Stimulated activated naive CD8-positive, alpha-beta T cell treated with anti-CD3 and anti-CD28 coated beads, Interleukin-15, Interleukin-2, amounts not matched to agents 100 U/mL and 50 U/mL, for 24 hours (primary cell): ENCODE measurements around the gene NRDE2.
"Not testable (repeated sequence)": the region's sequence is repeated elsewhere in the genome, so short reads cannot be mapped to it uniquely, and the experiment has no call there.

Source experiments
- ATAC-seq: fragments of 150-1000 bp; cut with Tn5 transposase; one replicate; pipeline ENCODE4 v1.10.0; 2021
- DNase-seq: peaks from one replicate; pipeline ENCODE4 v3.0.0; 2021

Gene NRDE2

DNA sequence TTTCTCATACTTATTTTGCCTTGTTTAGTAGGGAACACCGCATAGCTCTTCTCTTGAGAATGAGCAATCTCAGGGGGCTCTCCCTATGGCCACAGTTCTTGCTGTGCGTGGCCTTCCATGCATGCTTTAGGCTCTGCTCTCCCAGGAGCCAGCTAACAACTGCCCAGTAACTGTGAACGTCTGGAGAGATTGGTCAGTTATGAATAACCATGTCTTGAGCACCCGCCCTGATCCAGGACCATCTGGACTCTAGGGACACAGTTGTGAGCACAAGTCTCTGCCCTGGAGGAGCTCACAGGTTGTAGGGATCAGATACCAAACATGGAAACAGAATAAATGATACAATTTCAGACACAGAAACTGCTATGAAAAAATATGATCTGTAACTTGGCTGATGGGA, 63.3 kb downstream of the NRDE2 start:
- DNase-seq = no peak
- no peak for ATAC-seq

DNA sequence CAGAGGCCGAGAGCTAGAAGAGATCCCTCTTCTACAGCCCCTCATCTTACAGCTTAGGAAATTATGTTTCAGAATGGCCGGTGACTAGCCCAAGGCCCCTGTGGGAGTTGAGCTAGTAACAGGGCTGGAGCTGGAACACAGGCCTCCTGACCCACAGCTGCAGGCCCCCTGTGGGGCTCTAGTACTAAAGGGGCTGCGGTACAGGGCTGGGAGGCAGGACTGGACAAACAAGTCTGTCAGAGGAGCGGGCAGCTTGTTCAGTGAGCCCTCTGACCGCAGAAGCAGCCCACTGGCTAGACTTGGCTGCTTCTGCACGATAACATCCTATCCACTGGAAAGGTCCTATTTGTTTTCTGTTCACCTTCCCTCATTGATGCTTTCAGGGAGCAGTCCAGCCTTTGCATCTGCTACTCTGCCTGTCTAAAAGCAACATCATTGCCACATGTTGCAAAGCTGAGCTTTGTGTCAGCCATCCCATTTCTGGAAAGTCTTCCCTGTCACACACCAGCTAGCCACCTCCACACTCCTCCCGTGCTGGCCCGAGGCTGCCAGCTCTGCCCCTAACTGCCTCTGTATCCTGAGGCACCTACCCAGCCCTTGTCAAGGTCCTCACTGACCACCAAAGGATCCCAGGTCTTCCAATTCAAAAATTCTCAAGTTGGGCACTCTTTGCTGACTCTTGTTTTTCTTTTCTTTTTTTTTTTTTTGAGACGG, 65.1 kb downstream of the NRDE2 start:
- ATAC-seq = no peak
- no peak for DNase-seq

DNA sequence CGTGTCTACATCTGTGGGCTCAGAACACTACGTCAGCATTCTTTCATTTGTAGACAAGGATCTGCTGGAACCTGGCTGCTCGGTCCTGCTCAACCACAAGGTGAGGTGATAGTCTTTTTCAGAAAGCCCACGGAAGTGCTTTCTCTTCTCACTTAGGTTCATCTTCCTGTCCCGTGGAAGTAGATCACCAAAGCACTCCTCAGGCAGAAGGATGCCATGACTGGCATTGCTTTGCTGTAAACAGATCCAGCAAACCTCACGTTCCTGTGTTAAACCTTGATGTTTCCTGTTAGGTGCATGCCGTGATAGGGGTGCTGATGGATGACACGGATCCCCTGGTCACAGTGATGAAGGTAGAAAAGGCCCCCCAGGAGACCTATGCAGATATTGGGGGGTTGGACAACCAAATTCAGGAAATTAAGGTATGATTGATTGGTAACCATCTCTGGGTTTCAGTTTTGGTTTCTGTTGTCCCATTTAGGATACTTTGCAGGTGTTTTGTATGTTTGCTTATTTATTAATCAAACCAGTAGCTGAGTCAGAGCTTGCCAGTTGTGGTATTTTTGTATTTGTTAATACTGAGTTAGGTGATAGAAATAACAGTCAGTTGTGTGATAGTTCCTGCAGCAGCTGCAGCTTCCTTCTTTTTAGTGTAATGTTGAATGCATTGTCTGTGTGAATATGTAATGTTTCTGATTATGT, 67.8 kb downstream of the NRDE2 start:
- no peak for ATAC-seq
- DNase-seq = no peak

DNA sequence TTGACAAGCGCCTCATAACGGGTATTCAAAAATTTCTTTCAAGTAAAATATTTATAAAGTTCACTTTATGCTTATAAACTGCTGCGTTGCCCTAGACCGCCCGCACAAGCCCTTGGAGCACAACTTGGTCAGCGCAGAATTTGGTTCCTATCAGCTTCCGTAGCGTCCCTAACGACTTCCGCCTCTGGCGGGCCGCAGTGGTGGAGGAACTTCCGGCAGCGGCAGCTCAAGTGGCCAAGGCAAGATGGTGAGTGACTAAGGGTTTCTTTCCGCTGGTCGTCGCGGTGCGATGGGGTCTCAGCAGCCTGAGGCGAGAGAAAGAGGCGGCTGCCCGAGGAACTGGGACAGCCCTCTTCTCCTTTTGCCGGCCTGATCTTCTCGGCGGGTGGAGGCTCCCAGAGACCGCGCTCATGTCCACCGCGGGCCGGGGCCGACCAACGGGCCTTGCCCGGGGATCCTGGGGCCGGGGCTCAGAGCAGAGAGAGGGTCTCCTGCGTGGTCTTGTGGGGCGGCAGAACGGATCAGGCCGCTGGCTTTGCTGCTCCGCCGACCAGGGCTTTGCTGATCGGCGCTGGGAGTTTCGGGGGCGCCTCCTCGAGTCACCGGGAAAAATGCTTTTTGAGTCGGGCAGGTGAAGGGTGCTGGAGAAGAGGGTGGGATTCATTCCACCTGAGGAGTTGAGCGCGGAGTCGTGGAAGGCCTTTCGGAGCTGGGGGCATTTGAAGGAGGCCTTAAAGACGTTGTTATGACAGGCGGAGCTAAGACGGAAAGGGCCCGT, 75.2 kb downstream of the NRDE2 start, which contains the start of gene PSMC1:
Gene PSMC1 (plus strand): TSS at position 200 of the 778 bp plus-strand sequence. CDS start 45 bp downstream, at position 245.
- ATAC-seq (peak; percentile 98), DNase-seq (peak; percentile 87)

DNA sequence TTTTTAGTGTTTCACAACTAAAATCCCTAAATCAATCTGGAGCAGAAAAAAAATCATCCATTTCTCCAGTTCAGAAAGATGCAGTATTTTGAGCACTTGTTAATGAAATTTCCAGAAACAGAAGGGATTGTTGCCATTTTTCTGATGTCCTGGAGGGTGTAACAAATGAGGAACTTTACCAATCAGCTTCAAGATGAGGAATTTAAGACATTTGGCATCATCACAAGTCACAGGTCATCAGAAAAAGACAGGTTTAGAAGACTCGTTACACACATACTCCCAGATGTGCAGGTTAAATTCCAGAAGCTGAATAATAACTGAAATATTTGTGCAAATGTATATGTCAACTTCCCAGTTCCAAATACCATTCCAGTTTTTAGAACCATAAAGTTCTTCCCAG, 75.9 kb downstream of the NRDE2 start:
- no peak for ATAC-seq
- no peak for DNase-seq

DNA sequence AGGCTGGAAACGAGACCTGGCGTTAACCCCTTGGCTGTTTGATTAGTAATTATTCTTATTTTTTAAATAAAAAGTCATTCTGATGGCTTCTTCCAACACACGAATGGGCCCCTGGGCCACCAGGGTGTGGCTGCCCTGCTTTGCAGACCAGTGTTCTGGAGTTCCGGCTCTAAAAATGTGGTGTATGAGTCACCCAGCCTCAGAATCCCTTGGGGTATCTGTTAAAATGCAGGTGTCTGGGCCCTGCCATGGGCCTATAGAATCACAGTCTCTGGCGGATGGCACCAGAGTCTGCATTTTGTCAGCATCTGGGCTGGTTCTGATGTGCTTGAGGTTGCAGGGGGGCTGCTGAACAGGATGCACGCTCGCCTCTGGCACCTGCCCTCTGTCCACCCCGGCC, 77.9 kb downstream of the NRDE2 start:
- no peak for DNase-seq
- ATAC-seq = no peak

DNA sequence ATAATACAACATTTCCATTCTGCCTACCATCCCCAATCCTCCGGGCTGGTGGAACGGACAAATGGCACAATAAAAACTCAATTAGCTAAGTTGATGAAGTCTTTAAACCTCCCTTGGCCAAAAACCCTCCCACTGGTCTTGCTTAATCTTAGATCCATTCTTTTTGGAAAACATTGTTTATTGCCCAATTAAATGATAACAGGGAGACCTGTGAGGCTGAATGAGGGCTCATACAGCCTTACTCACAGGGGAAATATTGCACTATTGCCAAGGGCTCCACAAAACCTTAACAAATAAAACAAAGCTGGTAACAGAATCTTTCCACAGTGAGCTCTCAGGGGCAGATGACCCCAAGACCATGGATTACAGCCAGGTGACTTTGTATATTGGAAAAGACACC, 83.1 kb downstream of the NRDE2 start:
- DNase-seq (no peak), ATAC-seq (no peak)

GRCh38 chr14:90247441-90247840, 84.3 kb downstream of the NRDE2 start:
- DNase-seq, ATAC-seq: not testable (repeated sequence)

DNA sequence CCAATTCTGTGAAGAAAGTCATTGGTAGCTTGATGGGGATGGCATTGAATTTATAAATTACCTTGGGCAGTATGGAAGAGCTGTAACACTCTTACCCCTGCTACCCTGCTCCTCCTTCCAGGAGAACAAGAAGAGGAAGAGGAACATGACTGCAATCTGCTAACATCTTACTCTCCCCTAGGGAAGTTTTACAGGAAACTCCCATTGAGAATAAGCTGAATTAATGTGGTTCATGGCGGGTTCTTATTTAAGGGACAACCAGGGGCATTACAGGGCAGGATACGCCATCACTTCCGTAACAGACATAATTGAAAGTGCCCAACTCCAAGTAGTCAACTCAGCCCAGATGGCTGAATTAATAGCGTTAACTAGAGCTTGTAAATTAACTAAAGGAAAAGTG, 84.8 kb downstream of the NRDE2 start:
- ATAC-seq = no peak
- no peak for DNase-seq

- DNase-seq (no peak), ATAC-seq (no peak)
These were observed 89.3 kb downstream of the NRDE2 start for GRCh38 chr14:90242444-90242843.

GRCh38 chr14:90239139-90239538, 92.6 kb downstream of the NRDE2 start:
- DNase-seq (peak; percentile 23), ATAC-seq (no peak)

DNA sequence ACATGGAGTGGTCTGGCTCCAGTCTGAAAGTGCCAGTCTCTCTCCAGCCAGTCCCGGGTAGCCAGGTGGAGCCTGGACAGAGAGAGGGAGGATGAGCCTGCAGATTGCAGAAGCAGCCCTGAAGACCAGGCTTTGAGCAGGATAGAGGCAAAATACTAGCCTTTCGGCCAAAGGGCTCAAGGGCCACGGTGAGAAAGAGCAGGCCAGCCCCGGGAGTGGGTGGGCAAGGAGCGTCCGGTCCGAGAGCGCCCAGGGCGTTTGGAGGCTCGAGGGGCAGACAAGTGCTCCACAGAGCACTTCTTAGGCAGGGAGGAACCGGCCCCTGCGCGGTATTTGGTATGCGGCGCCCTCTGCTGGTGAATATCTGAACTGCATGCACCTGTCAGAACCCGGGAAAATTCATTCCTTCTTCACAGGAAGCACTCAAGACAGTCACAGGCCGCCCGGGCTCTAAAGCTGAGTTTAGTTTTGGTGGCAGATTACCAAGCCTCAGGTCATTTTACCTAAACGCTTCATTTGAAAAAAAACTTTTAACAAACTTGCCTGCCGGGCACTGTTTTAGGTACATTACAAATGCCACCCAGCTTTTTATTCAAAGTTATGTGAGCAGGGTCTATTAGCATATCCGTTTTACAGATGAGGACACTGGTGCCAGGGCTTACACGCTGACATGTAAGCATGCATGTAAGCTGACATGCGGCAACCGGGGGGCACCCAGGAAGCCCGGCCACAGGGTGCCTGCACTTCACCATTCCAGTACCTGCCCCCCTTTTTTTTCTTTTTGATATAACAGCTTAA, 96.4 kb downstream of the NRDE2 start:
- DNase-seq (peak; percentile 76), ATAC-seq (peak; percentile 75)

- not testable (repeated sequence) for DNase-seq, ATAC-seq
These were observed 101.8 kb downstream of the NRDE2 start for GRCh38 chr14:90229942-90230341.

DNA sequence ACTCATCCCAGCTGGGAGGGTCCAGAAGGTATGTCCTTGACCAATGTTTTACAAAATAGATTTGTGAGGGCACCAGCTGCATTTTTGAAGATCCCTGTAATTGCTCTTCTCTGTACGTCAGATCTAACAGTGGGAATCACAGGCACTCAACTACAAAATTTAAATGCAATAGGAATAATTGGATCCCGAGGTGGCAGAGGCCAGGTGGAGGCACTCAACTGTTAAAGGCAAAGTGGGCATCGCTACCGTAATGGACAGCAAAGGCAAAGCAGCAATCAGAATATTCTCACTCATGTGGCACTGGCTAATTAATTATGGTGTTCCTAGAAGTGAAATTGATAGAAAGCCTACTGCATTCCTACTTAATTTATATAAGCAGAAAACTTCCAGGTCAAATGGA, 103.3 kb downstream of the NRDE2 start:
- ATAC-seq (no peak), DNase-seq (no peak)
